Ureter (tissue), 1 donor: ENCODE data around the gene TMEM233. TPM values are rescaled to one million over a fixed set of nuclear protein-coding genes. Genes with fewer than 3 reads are reported as not detected.
A peak's percentile ranks its signal among the peaks of the same experiment; 100 is the strongest.

Source experiments
- DNase-seq: peaks from one replicate; pipeline ENCODE4 v3.0.0-alpha.2; 2020; ENCODE audit warnings: low spot score
- total RNA-seq: library from RNA; stranded (reverse); gene quantifications from one replicate; pipeline ENCODE4 v1.2.4, GENCODE V29; 2023
- donor health status: DM: yes; HTN: yes; CAD: no.

TMEM233 gene
- total RNA-seq, 1 donor from 2014 or later = 2.4 TPM

- no peak for DNase-seq
Measured at GRCh38 chr12:119681728-119682638, 88.4 kb downstream of the TMEM233 start.

GRCh38 chr12:119682639-119683252, 89.2 kb downstream of the TMEM233 start:
- DNase-seq = no peak

GRCh38 chr12:119683413-119683812, 89.8 kb downstream of the TMEM233 start:
- DNase-seq = no peak

GRCh38 chr12:119683816-119684215, 90.2 kb downstream of the TMEM233 start:
- no peak for DNase-seq

- no peak for DNase-seq
Measured at GRCh38 chr12:119684711-119685369, 91.3 kb downstream of the TMEM233 start.

GRCh38 chr12:119685375-119685774, 91.8 kb downstream of the TMEM233 start:
- no peak for DNase-seq

- DNase-seq = peak; percentile 58
Measured at GRCh38 chr12:119686355-119686754, 92.8 kb downstream of the TMEM233 start.

GRCh38 chr12:119686776-119687175, 93.2 kb downstream of the TMEM233 start:
- no peak for DNase-seq

- DNase-seq = no peak
Measured at GRCh38 chr12:119687406-119687805, 93.8 kb downstream of the TMEM233 start.

- DNase-seq = no peak
Measured at GRCh38 chr12:119687879-119688278, 94.3 kb downstream of the TMEM233 start.

GRCh38 chr12:119689935-119690500, 96.4 kb downstream of the TMEM233 start:
- no peak for DNase-seq

- no peak for DNase-seq
Measured at GRCh38 chr12:119691202-119691810, 97.7 kb downstream of the TMEM233 start.

- no peak for DNase-seq
Measured at GRCh38 chr12:119692410-119692809, 98.8 kb downstream of the TMEM233 start.

Other genes with a start within 250 kb of the TMEM233 start
- 72.3 TPM for gene PRKAB1, start 74.4 kb downstream of the TMEM233 start, total RNA-seq